Tibial nerve (tissue), 3 donors: ENCODE data around the gene MIP.

Experiments used
- POLR2A ChIP-seq, 2 donors: fragments of 450-650 bp; IDR thresholded peaks; one replicate each; pipeline ENCODE4 v1.6.1; 2017; ENCODE audit warnings: antibody characterized with exemption in 2 of 2, mild to moderate bottlenecking in 2 of 2, moderate library complexity in 2 of 2
- TF ChIP-seq, protein P1 (sequence below), 5 experiments: fragments of 200-600 bp in 3 of 5; fragments of 450-650 bp in 2 of 5; sonication (generic) in 3 of 5; IDR thresholded peaks; one replicate each; pipeline ENCODE4 v1.5.1; 2016 to 2019; ENCODE audit warnings: antibody characterized with exemption in 5 of 5, mild to moderate bottlenecking in 3 of 5, moderate library complexity in 2 of 5

DNA sequence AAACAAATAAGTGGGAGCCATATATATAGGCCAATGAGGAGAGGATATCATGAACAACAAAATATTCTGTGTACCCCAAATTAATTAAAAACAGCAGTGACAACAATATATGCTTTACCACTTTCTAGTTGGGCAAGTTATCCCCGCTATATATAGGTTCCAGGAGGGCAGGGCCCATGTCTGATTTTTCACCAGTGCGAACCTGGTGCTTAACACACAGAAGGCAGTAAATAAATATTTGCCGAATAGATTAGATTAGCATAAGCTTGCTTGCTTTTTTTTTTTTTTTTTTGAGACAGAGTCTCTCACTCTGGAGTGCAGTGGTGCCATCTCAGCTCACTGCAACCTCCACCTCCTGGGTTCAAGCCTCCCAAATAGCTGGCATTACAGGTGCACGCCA is 3.4 kb upstream of the MIP start:
- TF ChIP-seq, protein P1, sequence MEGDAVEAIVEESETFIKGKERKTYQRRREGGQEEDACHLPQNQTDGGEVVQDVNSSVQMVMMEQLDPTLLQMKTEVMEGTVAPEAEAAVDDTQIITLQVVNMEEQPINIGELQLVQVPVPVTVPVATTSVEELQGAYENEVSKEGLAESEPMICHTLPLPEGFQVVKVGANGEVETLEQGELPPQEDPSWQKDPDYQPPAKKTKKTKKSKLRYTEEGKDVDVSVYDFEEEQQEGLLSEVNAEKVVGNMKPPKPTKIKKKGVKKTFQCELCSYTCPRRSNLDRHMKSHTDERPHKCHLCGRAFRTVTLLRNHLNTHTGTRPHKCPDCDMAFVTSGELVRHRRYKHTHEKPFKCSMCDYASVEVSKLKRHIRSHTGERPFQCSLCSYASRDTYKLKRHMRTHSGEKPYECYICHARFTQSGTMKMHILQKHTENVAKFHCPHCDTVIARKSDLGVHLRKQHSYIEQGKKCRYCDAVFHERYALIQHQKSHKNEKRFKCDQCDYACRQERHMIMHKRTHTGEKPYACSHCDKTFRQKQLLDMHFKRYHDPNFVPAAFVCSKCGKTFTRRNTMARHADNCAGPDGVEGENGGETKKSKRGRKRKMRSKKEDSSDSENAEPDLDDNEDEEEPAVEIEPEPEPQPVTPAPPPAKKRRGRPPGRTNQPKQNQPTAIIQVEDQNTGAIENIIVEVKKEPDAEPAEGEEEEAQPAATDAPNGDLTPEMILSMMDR (IDR thresholded peaks at IDR 0.05), result no peak
- no peak for TF ChIP-seq POLR2A (IDR thresholded peaks at IDR 0.05)
